LNCAP (cell line): ENCODE data around the gene IBA57.

Source experiments
- CTCF ChIP-seq: fragments of 450-650 bp; IDR thresholded peaks from 2 replicates; pipeline ENCODE4 v1.5.1; 2017; ENCODE audit warnings: mild to moderate bottlenecking

Gene IBA57

GRCh38 chr1:228208831-228209551 lies 43.4 kb downstream of the IBA57 start:
- TF ChIP-seq CTCF = no peak

GRCh38 chr1:228209657-228210056 lies 44.1 kb downstream of the IBA57 start:
- TF ChIP-seq CTCF = no peak

- no peak for TF ChIP-seq CTCF
Observed at GRCh38 chr1:228210076-228210651, 44.6 kb downstream of the IBA57 start.

- TF ChIP-seq CTCF = no peak
Observed at GRCh38 chr1:228210712-228211530, 45.3 kb downstream of the IBA57 start.

- no peak for TF ChIP-seq CTCF
Observed at GRCh38 chr1:228211531-228212414, 46.2 kb downstream of the IBA57 start.

GRCh38 chr1:228212415-228212965 lies 46.9 kb downstream of the IBA57 start:
- no peak for TF ChIP-seq CTCF
